ENCODE data around the gene SMYD3.

The SMYD3 gene

DNA sequence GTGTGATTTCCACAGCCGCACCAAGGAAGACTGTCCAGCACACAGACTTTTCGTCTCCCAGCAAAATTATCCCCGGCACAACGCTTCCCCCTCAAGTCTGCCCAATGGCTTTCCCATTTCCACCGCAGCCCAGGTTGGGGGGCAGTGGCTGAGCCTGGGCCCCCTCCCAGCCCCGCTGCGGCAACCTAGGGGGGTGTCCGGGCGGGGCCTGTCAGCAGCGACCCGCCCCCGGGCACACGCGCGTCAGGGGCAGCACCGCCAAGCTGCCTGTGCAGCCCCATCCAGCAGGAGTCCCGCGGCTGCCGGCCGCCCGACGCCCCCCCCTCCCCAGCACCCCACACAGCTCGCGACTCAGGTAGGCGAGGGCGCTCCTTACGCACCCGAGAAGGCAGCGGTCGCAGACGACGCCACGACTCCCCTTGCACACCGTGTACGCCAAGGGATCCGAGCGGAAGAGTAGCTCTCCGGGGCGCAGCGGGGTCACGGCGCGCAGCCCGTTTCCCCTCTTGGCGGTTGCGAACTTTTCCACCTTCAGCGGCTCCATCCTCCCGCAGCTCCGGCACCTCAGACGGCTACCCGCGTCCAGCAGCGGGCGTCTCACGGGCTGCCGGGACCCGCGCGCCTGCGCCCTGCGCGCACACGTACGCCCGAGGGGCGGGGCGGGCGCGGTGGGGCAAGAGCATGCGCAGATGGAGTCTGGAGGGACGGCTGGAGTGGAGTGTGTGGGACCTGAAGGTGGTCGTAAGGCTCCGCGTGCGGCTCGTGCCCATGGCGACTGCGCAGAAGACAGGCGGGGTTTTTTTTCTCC lies at the start of gene SMYD3:
Gene SMYD3 (minus strand): TSS at position 606 of the 808 bp plus-strand sequence.
- DNase-seq = peak; percentile 80

GRCh38 chr1:246554201-246554600 lies 47.1 kb upstream of the SMYD3 start:
- no peak for DNase-seq

- no peak for DNase-seq
Observed at GRCh38 chr1:246552110-246552509, 45.0 kb upstream of the SMYD3 start.

GRCh38 chr1:246550402-246550801 lies 43.3 kb upstream of the SMYD3 start:
- DNase-seq = no peak

- DNase-seq = no peak
Observed at GRCh38 chr1:246549665-246550064, 42.6 kb upstream of the SMYD3 start.

GRCh38 chr1:246544001-246544400 lies 36.9 kb upstream of the SMYD3 start:
- no peak for DNase-seq

- DNase-seq = no peak
Observed at GRCh38 chr1:246540738-246541491, 33.8 kb upstream of the SMYD3 start.

DNA sequence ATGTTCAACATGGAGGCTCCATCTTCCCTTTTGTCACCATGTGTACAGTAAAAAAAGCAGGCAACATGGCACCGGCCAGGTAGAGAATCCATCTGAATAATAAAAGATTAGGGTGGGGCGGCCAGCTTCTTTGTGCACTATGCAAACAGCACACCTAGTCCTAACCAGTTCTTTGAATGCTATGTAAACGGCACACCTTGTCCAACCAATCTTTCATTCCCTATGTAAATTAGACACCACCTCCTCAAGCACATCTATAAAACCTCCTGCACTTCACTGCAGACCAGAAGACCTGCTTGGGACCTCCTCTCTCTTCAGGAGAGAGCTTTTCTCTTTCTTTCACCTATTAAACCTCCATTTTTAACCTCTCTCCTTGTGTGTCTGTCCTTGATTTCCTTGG lies 30.8 kb upstream of the SMYD3 start:
- no peak for DNase-seq

DNA sequence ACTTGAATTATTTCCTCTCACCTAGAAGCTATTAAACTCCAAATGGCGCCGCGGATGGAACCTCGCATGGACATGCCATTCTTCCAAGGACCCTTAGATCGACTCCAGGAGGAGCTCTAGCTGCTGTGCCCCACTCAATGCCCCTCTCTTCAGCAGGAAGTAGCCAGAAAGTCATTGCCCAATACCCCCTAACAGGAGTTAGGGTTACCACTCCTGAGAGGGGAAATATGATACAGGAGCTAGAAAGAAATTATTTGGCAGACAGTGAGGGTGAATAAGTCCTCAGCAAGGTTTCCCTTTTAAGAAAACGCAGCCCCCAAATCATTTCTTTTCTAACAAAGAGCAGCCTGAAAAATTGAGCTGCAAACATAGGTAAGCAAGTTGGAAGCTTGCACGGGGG lies 30.4 kb upstream of the SMYD3 start:
- DNase-seq = no peak

GRCh38 chr1:246534114-246534513 lies 27.0 kb upstream of the SMYD3 start:
- DNase-seq = no peak

GRCh38 chr1:246533371-246533905 lies 26.4 kb upstream of the SMYD3 start:
- DNase-seq = no peak

GRCh38 chr1:246532519-246532918 lies 25.4 kb upstream of the SMYD3 start:
- no peak for DNase-seq

- no peak for DNase-seq
Observed at GRCh38 chr1:246530482-246530881, 23.4 kb upstream of the SMYD3 start.

DNA sequence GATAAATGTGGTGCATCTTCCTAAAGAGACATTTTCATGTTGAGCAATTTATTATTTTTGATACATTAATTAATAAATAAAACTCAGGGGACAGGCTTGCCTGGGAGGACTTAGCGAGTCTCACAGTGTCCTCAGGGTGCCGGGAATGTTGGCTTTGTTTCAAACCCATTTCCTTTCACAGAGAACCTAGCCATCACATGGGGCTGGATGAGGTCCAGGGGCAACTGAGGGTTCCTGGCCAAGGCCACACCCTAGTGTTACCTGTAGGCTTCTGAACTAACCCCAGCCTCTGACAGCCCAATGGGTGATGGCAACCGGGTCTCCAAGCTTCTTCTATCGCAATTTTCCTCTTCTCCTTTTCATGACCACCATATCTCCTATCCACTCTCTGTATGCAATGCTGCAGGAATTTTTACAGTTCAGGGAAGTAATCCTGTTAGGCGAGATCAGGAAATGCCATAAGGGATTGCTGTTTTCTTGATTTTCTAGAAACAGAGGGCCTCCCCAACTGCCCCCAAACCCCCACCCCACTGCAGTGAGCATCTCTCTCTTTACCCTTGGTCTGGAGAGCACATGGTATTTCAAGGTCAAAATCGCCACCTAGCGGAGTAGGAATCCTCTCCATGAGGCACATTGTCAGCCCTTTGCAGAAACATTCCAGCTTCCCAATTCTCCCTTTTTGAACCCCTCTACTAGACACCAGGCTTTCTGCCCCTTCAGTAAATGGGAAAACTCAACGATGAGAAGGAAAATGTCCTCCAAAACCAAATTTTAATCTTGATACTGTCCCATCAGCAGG lies 22.1 kb upstream of the SMYD3 start:
- no peak for DNase-seq

- no peak for DNase-seq
Observed at GRCh38 chr1:246527402-246528088, 20.5 kb upstream of the SMYD3 start.

GRCh38 chr1:246526915-246527314 lies 19.8 kb upstream of the SMYD3 start:
- DNase-seq = no peak

DNA sequence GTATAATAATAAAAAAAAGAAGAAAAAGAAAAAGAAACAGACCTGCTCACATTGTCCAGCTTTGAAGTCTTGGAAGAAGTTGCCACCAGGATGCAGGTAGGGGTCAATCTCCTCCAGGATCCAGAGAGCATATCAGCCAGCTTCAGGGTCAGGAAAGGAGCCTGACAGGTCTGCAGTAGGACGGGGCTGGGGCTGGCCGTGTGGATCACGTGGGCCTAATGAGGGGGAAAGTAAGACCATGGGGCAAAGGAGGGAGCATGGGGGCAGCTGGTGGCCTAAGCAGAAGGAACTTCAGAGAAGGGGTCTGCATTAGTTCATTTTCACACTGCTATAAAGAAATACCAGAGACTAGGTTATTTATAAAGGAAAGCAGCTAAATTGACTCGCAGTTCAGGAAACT lies 19.3 kb upstream of the SMYD3 start:
- no peak for DNase-seq

GRCh38 chr1:246519514-246519913 lies 12.4 kb upstream of the SMYD3 start:
- no peak for DNase-seq

DNA sequence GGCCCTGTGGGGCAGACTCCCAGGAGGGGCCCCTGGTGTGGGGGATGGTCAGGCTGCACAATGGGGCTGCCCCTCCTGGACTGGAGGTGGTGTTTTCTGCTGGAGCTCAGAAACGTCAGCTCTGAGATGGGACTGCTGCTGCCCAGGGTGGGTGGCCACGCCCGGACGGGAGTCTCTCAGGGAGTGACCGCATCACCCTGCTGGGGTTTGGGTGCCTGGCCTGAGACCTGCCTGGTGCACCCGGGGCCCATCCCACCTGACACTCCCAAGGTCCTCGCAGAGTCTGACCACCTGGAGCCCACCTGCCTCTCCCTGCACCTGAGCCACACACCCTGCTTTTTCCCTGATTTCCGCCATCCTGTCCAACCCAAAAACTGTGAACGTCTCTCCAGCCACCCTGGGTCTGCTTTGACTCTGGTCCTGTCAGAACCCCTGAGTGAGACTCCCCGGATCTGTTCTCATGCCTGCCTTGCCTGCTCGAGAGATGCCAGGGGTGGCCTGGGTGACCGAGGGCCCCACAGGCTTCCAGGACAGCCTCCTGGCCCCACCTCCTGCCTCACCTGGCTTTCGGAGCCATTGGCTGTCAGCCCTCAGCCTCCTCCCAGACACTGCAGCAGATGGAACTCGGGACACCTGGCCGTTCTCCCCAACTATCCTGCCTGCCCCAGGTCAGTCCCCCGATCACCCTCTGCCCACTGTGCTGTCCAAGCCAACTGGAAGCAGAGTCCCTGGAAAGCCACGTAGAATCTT lies 11.6 kb upstream of the SMYD3 start:
- DNase-seq = no peak

DNA sequence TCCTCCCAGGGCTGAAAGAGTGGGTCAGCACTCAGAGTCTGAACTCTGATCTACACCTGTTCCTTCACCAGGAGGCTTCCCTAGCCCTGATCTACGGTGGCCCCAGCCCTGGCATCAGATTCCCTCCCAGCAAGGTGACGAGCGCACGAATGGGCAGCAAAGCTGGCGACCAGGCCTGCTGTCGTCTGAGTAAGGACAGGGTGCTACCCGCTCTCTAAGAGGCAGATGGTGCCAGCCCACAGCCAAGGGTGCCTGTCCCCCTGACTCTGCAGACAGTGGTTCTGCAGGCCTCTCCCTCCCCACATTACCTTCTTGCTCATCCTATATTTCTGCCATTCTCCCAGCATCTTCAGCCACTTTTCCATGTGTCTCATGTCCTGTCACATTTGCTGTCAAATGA lies 10.3 kb upstream of the SMYD3 start:
- no peak for DNase-seq

- no peak for DNase-seq
Observed at GRCh38 chr1:246516126-246516525, 9.0 kb upstream of the SMYD3 start.
